Prostate gland (tissue), 2 donors: ENCODE results near the gene ZNF563. TPM values are rescaled to one million over a fixed set of nuclear protein-coding genes. Genes with fewer than 3 reads are reported as not detected.
A peak's percentile ranks its signal among the peaks of the same experiment; 100 is the strongest.

Source experiments
- DNase-seq: peaks from one replicate; pipeline ENCODE4 v3.0.0-alpha.2; 2019; ENCODE audit warnings: low spot score
- H3K27ac ChIP-seq, 2 donors: fragments of 200-600 bp; sonication (generic); 2 replicates each; pipeline ENCODE4 v1.5.1; 2017 to 2019
- H3K27me3 ChIP-seq: fragments of 200-600 bp; sonication (generic); replicated peaks from 2 replicates; pipeline ENCODE4 v1.5.1; 2019; ENCODE audit not compliant: insufficient read depth
- H3K36me3 ChIP-seq, 2 donors: fragments of 200-600 bp; sonication (generic); 1 replicate in 1 of 2; 2 replicates in 1 of 2; pipeline versions ENCODE4 v1.5.1 to v1.8.1; 2017 to 2019
- H3K4me1 ChIP-seq: fragments of 200-600 bp; sonication (generic); replicated peaks from 2 replicates; pipeline ENCODE4 v1.5.1; 2019
- H3K4me3 ChIP-seq, 2 donors: fragments of 200-600 bp; sonication (generic); 2 replicates each; pipeline ENCODE4 v1.5.1; 2017 to 2019
- H3K9me3 ChIP-seq: fragments of 200-600 bp; sonication (generic); 2 replicates; pipeline ENCODE4 v1.5.1; 2017
- CTCF ChIP-seq, 4 experiments: fragments of 200-600 bp in 2 of 4; fragments of 450-650 bp in 2 of 4; sonication (generic) in 2 of 4; IDR thresholded peaks; 1 replicate in 3 of 4; 2 replicates in 1 of 4; pipeline ENCODE4 v1.5.1; 2016 to 2019; ENCODE audit warnings: antibody characterized with exemption in 4 of 4, mild to moderate bottlenecking in 2 of 4, moderate library complexity in 2 of 4
- POLR2A ChIP-seq: fragments of 450-650 bp; IDR thresholded peaks from one replicate; pipeline ENCODE4 v1.6.1; 2016; ENCODE audit warnings: antibody characterized with exemption, mild to moderate bottlenecking
- POLR2AphosphoS5 ChIP-seq: sonication (generic); formaldehyde crosslinking; IDR thresholded peaks from one replicate; pipeline ENCODE4 v1.6.1; 2017; ENCODE audit warnings: antibody characterized with exemption
- WGBS: methylation state at CpG from one replicate; pipeline ENCODE4 v1.1.5; 2018; 5-methylcytosine and 5-hydroxymethylcytosine counted together
- intact Hi-C: fragments of 100-400 bp; cut with DNase I; formaldehyde crosslinking; loops from one replicate; pipeline ENCODE4 v1.14.2; 2022
- total RNA-seq, 2 donors: library from RNA; depleted of rRNA; stranded (reverse); fragments of >200 nt; gene quantifications; one replicate each; pipeline ENCODE4 v1.1.0, GENCODE V29; 2016

Gene ZNF563
- total RNA-seq, 2 donors from 2014 or later = 16.7 to 23.6 TPM

- H3K27me3 ChIP-seq = no peaks in the 10 kb centered on the region
- intact Hi-C loops = loop anchor here (1.0 to 2.0 kb wide), 2 partner anchors 39 to 70 kb away; partner anchors contain the start of genes ZNF442 and ZNF563
- WGBS = under 1% methylated on average over 60 of the region's 66 CpGs
- H3K36me3 ChIP-seq = no peaks in the 10 kb centered on the region
- H3K4me3 ChIP-seq = peak within 1 kb of the TSS; percentile 97 to 99
- no peaks in the 10 kb centered on the region for H3K9me3 ChIP-seq
- peak; percentile 99 for DNase-seq
- TF ChIP-seq CTCF (IDR thresholded peaks at IDR 0.05) (no peak), POLR2AphosphoS5 (peak; percentile 98), POLR2A (peak; percentile 86)
- peak within 1 kb of the TSS; percentile 84 to 94 for H3K27ac ChIP-seq
- H3K4me1 ChIP-seq = no peaks in the 10 kb centered on the region
Measured at GRCh38 chr19:12294249-12295158, 38.9 kb downstream of the ZNF563 start, which contains the start of gene ZNF44. TSS of gene ZNF44 (minus strand) at chr19:12294883. CDS start at chr19:12294694, 189 bp downstream.

GRCh38 chr19:12293777-12294248 is 39.6 kb downstream of the ZNF563 start:
- intact Hi-C loops = loop anchor here (1.0 to 2.0 kb wide), 2 partner anchors 39 to 71 kb away; partner anchors contain the start of genes ZNF442 and ZNF563
- TF ChIP-seq CTCF (IDR thresholded peaks at IDR 0.05) (no peak), POLR2A (peak; percentile 56), POLR2AphosphoS5 (peak; percentile 62)
- Histone ChIP-seq H3K27me3 (no peaks in the 10 kb centered on the region), H3K36me3 (no peaks in the 10 kb centered on the region), H3K9me3 (no peaks in the 10 kb centered on the region), H3K27ac (peak overlapping the region; percentile 84 to 94), H3K4me1 (no peaks in the 10 kb centered on the region), H3K4me3 (peak overlapping the region; percentile 97 to 99)
- under 1% methylated on average over 18 of the region's 18 CpGs for WGBS
- peak; percentile 55 for DNase-seq

GRCh38 chr19:12289790-12290065 is 43.7 kb downstream of the ZNF563 start:
- TF ChIP-seq CTCF (IDR thresholded peaks at IDR 0.05) (no peak), POLR2AphosphoS5 (no peak), POLR2A (no peak)

GRCh38 chr19:12287958-12288500 is 45.4 kb downstream of the ZNF563 start:
- no peaks in the 10 kb centered on the region for H3K27me3 ChIP-seq
- H3K27ac ChIP-seq = no peak overlapping the region
- H3K36me3 ChIP-seq = no peaks in the 10 kb centered on the region
- H3K4me1 ChIP-seq = no peaks in the 10 kb centered on the region
- intact Hi-C loops = no loop called here
- no peak for DNase-seq
- WGBS = 81% methylated on average over 1 of the region's 1 CpG
- TF ChIP-seq POLR2A (no peak), POLR2AphosphoS5 (no peak), CTCF (IDR thresholded peaks at IDR 0.05) (no peak)
- no peaks in the 10 kb centered on the region for H3K9me3 ChIP-seq
- no peak overlapping the region for H3K4me3 ChIP-seq

More at GRCh38 chr19:12289790-12290065, 43.7 kb downstream of the ZNF563 start:
- intact Hi-C loops = no loop called here
- Histone ChIP-seq H3K9me3 (no peaks in the 10 kb centered on the region), H3K27ac (no peak overlapping the region), H3K36me3 (no peaks in the 10 kb centered on the region), H3K4me3 (no peak overlapping the region), H3K27me3 (no peaks in the 10 kb centered on the region), H3K4me1 (no peaks in the 10 kb centered on the region)
- WGBS = 99% methylated on average over 7 of the region's 7 CpGs
- DNase-seq = no peak
